Endothelial cell of umbilical vein (primary cell): ENCODE measurements around the gene ZNF283. TPM values are rescaled to one million over a fixed set of nuclear protein-coding genes. Genes with fewer than 3 reads are reported as not detected.

ENCODE experiments used
- BruUV-seq: library from RNA; stranded (reverse); fragments of 400-500 nt; replicated peaks from 2 replicates; lab custom pipeline; 2021; lab: Mats Ljungman, UMichigan
- CTCF ChIA-PET: fragments of 300-600, 350-600 bp; sonication (Branson Sonifier 250); formaldehyde crosslinking; loops from one replicate; lab custom pipeline; 2021; ENCODE audit warnings: antibody characterized with exemption, inconsistent platforms; lab: Charles Lee
- POLR2A ChIA-PET: fragments of 300-600, 350-600 bp; sonication (Branson Sonifier 250); formaldehyde crosslinking; loops from one replicate; lab custom pipeline; 2021; ENCODE audit warnings: antibody characterized with exemption, inconsistent platforms; lab: Charles Lee
- DNase-seq: peaks from one replicate; pipeline ENCODE4 v3.0.0-alpha.2; 2011; ENCODE audit warnings: low read depth, low spot score
- FAIRE-seq: peaks from 2 replicates; lab custom pipeline; 2011; peaks lifted over from hg19 to GRCh38; lab: Jason Lieb, UNC
- H2AFZ ChIP-seq: 2 replicates; pipeline ENCODE4 v1.6.0; 2012; ENCODE audit warnings: low read depth, low read length, control low read depth, inconsistent platforms
- H3K27ac ChIP-seq: 2 replicates; pipeline ENCODE4 v1.5.1; 2011; ENCODE audit warnings: low read depth, mild to moderate bottlenecking, control low read depth, low read length, moderate library complexity; ENCODE audit not compliant: insufficient read depth
- H3K27me3 ChIP-seq, 2 experiments: 2 replicates each; pipeline versions ENCODE4 v1.6.0 to v1.6.1; 2011; ENCODE audit warnings: low read length in 2 of 2, mixed read lengths in 1 of 2; ENCODE audit not compliant: control insufficient read depth in 2 of 2, insufficient read depth in 2 of 2
- H3K36me3 ChIP-seq, 2 experiments: 2 replicates in 1 of 2; 3 replicates in 1 of 2; pipeline ENCODE4 v1.5.1; 2011; ENCODE audit warnings: low read length in 2 of 2, mild to moderate bottlenecking in 1 of 2, moderate library complexity in 1 of 2; ENCODE audit not compliant: control insufficient read depth in 2 of 2, insufficient read depth in 2 of 2; ENCODE audit errors: extremely low read depth in 1 of 2
- H3K4me1 ChIP-seq: 3 replicates; pipeline ENCODE4 v1.5.1; 2011; ENCODE audit warnings: mild to moderate bottlenecking, low read length; ENCODE audit not compliant: control insufficient read depth, insufficient read depth; ENCODE audit errors: extremely low read depth
- H3K4me2 ChIP-seq: 2 replicates; pipeline ENCODE4 v1.6.1; 2011; ENCODE audit warnings: low read length, control low read depth, mixed read lengths; ENCODE audit not compliant: insufficient read depth
- H3K4me3 ChIP-seq, 3 experiments: fragments of 200-600 bp in 1 of 3; sonication (generic), shearing (Covaris generic) in 1 of 3; replicated peaks in 1 of 3; 2 replicates each; pipeline ENCODE4 v1.5.1; 2011 to 2016; ENCODE audit warnings: control low read depth in 3 of 3, low read length in 3 of 3, mild to moderate bottlenecking in 2 of 3, inconsistent platforms in 1 of 3, low read depth in 1 of 3, moderate library complexity in 1 of 3; ENCODE audit not compliant: insufficient read depth in 1 of 3
- H3K79me2 ChIP-seq: 2 replicates; pipeline ENCODE4 v1.6.0; 2012; ENCODE audit warnings: low read length, inconsistent platforms; ENCODE audit not compliant: control insufficient read depth, insufficient read depth
- H3K9ac ChIP-seq: replicated peaks from 2 replicates; pipeline ENCODE3; 2011; ENCODE audit warnings: low read length, control low read depth; ENCODE audit not compliant: insufficient read depth; ENCODE audit errors: extremely low read depth
- H3K9me1 ChIP-seq: replicated peaks from 3 replicates; pipeline ENCODE4 v1.6.0; 2011; ENCODE audit warnings: mild to moderate bottlenecking, low read length; ENCODE audit not compliant: control insufficient read depth, insufficient read depth; ENCODE audit errors: extremely low read depth
- H3K9me3 ChIP-seq: replicated peaks from 2 replicates; pipeline ENCODE4 v1.5.1; 2012; ENCODE audit warnings: low read length, inconsistent platforms; ENCODE audit not compliant: control insufficient read depth, insufficient read depth
- H4K20me1 ChIP-seq: replicated peaks from 2 replicates; pipeline ENCODE3; 2011; ENCODE audit warnings: mild to moderate bottlenecking, low read length; ENCODE audit not compliant: control insufficient read depth, insufficient read depth; ENCODE audit errors: extremely low read depth
- CTCF ChIP-seq, 2 donors: IDR thresholded peaks; 1 replicate in 1 of 2; 2 replicates in 1 of 2; pipeline ENCODE4 v1.5.1; 2011; ENCODE audit warnings: low read length in 2 of 2, mild to moderate bottlenecking in 2 of 2, moderate library complexity in 2 of 2, control low read depth in 1 of 2, inconsistent platforms in 1 of 2, low read depth in 1 of 2; ENCODE audit not compliant: insufficient read depth in 1 of 2; ENCODE audit errors: extremely low read depth in 1 of 2
- EZH2 ChIP-seq: IDR thresholded peaks from 2 replicates; pipeline ENCODE4 v1.6.1; 2012; ENCODE audit warnings: borderline replicate concordance, low read depth, mild to moderate bottlenecking, moderate library complexity, low read length, inconsistent platforms; ENCODE audit not compliant: severe bottlenecking
- JUN ChIP-seq: IDR thresholded peaks from 2 replicates; pipeline ENCODE4 v1.6.1; 2011; ENCODE audit warnings: borderline replicate concordance, low read depth; ENCODE audit not compliant: insufficient read length, insufficient read depth
- MAX ChIP-seq: IDR thresholded peaks from 2 replicates; pipeline ENCODE4 v1.6.1; 2011; ENCODE audit not compliant: insufficient read depth, insufficient read length
- MYC ChIP-seq: IDR thresholded peaks from one replicate; pipeline ENCODE4 v1.6.1; 2011; ENCODE audit warnings: mild to moderate bottlenecking, low read depth, low read length
- POLR2A ChIP-seq: IDR thresholded peaks from 2 replicates; pipeline ENCODE4 v1.6.1; 2012; ENCODE audit warnings: low read depth, mild to moderate bottlenecking, control low read depth, low read length
- dilution Hi-C: fragments of 300-500 bp; cut with MboI; formaldehyde crosslinking; loops from one replicate; pipeline ENCODE4 v1.15.0; 2019; ENCODE audit warnings: low sequenced_read_pairs; ENCODE audit not compliant: extremely low pct_ligation_motif_present
- intact Hi-C: fragments of 100-400 bp; cut with micrococcal nuclease; formaldehyde crosslinking; loops from one replicate; pipeline ENCODE4 v1.10.0; 2022
- polyA plus RNA-seq, 4 experiments: library from polyadenylated mRNA; depleted of rRNA in 3 of 4; stranded (reverse) in 3 of 4; unstranded in 1 of 4; fragments of >200 nt; gene quantifications; 2 replicates each; pipeline versions ENCODE4 v1.2.1 to v1.2.3, GENCODE V29; 2011 to 2012; ENCODE audit warnings: missing spikeins in 1 of 4
- total RNA-seq: library from RNA; stranded (reverse); gene quantifications from 2 replicates; pipeline ENCODE4 v1.2.3, GENCODE V29; 2021

ZNF283 gene
- total and polyA plus RNA-seq, 2 donors (not counting 3 experiments of a cell fraction or from before 2014, with no cell fraction given): 1.9 to 10.7 TPM

- Histone ChIP-seq H2AFZ (peak overlapping the region; percentile 22), H4K20me1 (no peaks in the 10 kb centered on the region), H3K9ac (no peak overlapping the region), H3K27ac (no peak overlapping the region), H3K36me3 (no peaks in the 10 kb centered on the region), H3K9me1 (no peaks in the 10 kb centered on the region), H3K9me3 (no peaks in the 10 kb centered on the region), H3K4me3 (peak overlapping the region in 2 of 3 experiments; percentile 7 to 21), H3K4me2 (peak overlapping the region; percentile 55), H3K4me1 (peaks cover 13% of the 10 kb centered on the region), H3K79me2 (no peaks in the 10 kb centered on the region), H3K27me3 (peaks cover 3 to 8% of the 10 kb centered on the region in 2 experiments)
- intact Hi-C loops: no loop called here
- dilution Hi-C loops: no loop called here
- DNase-seq (no peak), FAIRE-seq (no peak)
- TF ChIP-seq POLR2A: no peak
- TF ChIP-seq CTCF (IDR thresholded peaks at IDR 0.05; ENCODE audit: extremely low read depth in 1 of 2, insufficient read depth in 1 of 2, low read depth in 1 of 2, low read length in 2 of 2): no peak
- no peak for TF ChIP-seq MYC
- no peak for TF ChIP-seq JUN
- no peak for TF ChIP-seq MAX
- TF ChIP-seq EZH2: no peak
- no TSS peak for BruUV-seq
- ChIA-PET POLR2A (no interaction called here), CTCF (interaction anchor here (1.1 to 2.8 kb wide), 3 partner anchors 10 to 54 kb away, joined by 4 to 18 read pairs (median 8); no protein-coding TSS in a partner anchor)
Observed at GRCh38 chr19:43798546-43799409, 28.3 kb upstream of the ZNF283 start.
